Islet precursor cell (in vitro differentiated cells): ENCODE data around the gene RNF2.
"Not testable (repeated sequence)": the region's sequence is repeated elsewhere in the genome, so short reads cannot be mapped to it uniquely, and the experiment has no call there.

Source experiments
- DNase-seq: peaks from one replicate; pipeline ENCODE4 v3.0.0-alpha.2; 2018

The RNF2 gene

DNA sequence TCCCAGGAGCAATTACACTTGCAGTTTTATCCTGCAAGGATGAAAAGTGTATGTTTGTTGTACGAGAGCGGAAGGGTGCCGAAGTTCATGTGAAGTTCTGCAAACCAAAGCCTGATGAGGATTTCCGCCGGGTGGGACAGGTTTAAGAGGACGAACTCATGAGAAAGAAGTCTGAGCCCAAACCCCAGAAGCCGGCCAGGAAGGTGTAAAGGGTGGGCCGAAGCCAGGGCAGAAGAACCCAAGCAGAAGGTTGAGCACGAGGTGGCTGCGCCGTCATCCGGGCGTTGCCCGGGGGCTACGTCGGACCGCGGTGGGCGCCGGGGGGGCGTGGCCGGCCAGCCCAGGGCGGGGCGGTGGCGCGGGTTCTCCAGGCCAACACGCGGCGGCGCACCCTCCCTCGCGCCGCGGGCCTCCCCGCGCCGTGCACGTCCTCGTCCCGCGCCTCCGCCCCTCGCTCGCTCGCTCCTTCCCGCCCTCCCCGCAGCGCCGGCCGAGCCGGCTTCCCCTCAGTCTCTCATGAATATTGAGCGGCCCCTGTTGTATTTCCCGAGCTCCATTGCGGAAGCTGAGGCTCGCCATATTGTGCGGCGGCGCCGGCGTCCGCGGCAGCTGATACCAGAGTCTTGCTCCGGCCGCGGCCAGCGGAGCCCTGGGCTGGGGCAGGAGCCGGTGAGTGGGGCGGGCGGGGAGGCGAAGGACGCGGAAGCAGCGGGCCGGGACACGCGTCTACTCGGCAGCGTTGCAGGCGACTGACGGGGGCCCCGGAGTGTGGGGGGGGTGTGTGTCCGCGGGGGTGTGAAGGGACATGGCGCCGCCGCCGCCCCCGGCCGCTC lies at the start of gene RNF2:
Gene RNF2 (plus strand): TSS at position 578 of the 833 bp plus-strand sequence. CDS start 41,996 bp downstream, outside the sequence.
- DNase-seq = peak; percentile 93

- not testable (repeated sequence) for DNase-seq
These were observed 45.4 kb upstream of the RNF2 start for GRCh38 chr1:184999974-185000373.

GRCh38 chr1:185001312-185001880 lies 44.0 kb upstream of the RNF2 start:
- DNase-seq = peak; percentile 55

DNA sequence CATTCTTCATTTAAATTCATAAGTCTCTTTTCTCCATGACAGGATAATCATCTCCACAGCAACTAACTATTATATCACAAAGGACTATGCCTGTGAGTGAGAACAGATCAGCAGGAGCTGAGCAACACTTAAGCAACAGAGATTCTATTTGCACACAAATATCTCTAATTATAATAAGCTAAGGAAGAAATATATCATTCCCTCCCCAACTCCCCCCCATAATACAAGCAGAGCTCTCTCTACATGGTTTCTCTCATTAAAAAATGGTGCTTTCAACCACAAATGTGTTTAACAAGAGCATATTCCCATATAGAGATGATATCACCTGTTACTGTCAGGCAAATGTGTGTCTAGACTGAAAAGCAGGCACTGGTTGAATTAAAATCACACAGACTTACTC lies 36.5 kb upstream of the RNF2 start:
- DNase-seq = no peak

DNA sequence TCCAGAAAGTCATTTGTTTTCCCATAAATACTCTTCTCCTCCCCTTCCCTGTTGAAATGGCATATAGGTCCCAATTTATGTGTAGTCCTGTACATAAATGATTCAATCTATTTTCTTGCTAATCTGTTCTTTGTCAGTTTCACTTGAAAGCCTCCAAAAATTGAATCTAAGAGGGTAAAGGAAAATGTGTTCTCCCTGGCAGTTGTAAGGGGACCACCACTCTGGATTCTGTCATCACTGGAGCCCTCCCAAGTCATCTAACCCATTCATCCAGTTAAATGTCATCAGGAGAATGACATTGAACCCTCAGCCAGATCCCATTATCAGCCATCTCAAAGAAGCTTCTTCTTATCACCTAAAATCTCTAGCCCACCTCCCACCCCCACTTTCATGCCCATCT lies 35.0 kb upstream of the RNF2 start:
- no peak for DNase-seq

GRCh38 chr1:185014941-185015340 lies 30.4 kb upstream of the RNF2 start:
- DNase-seq = no peak

DNA sequence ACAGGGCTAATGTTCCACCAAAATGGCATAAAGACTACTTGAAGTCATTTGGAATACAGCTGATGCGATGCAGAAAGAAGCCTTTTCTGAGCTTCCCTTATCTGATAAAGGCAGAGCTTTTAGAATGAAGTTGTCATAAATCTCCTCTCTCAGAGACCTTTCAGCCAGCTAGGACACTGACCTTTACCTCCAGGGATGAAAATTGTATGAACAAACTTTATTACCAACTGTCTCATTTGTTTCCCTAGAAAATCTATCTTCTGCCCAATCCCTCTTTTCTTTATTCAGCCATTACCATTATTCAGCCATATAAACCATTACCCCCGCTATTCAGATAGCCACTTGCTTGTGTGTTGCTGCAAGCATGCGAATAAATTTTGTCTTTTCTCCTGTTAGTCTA lies 29.7 kb upstream of the RNF2 start:
- no peak for DNase-seq

- no peak for DNase-seq
These were observed 28.5 kb upstream of the RNF2 start for GRCh38 chr1:185016880-185017279.

- DNase-seq = peak; percentile 67
These were observed 28.0 kb upstream of the RNF2 start for GRCh38 chr1:185017338-185017737.

GRCh38 chr1:185017966-185018365 lies 27.4 kb upstream of the RNF2 start:
- no peak for DNase-seq

- DNase-seq = no peak
These were observed 18.0 kb upstream of the RNF2 start for GRCh38 chr1:185027252-185027882.

GRCh38 chr1:185033686-185034085 lies 11.7 kb upstream of the RNF2 start:
- DNase-seq = no peak

DNA sequence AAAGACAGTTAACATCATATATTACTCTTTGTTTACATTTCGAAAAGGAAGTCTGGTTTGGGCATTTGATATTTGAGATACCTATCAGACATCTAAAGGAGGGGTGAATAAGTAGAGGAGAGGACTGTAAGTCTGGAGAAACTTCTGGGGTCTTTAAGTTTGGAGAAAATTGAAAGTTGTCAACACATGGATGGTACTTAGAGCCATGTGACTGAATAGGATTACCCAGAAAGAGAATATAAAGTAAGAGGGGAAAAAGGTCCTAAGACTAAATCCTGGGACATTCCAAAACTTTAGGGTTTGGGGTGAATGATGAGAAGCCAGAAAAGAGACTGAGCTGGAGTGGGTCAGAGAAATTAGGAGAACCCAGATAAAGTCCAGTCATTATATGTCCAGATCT lies 10.1 kb upstream of the RNF2 start:
- DNase-seq = no peak

GRCh38 chr1:185038813-185039376 lies 6.5 kb upstream of the RNF2 start:
- no peak for DNase-seq

DNA sequence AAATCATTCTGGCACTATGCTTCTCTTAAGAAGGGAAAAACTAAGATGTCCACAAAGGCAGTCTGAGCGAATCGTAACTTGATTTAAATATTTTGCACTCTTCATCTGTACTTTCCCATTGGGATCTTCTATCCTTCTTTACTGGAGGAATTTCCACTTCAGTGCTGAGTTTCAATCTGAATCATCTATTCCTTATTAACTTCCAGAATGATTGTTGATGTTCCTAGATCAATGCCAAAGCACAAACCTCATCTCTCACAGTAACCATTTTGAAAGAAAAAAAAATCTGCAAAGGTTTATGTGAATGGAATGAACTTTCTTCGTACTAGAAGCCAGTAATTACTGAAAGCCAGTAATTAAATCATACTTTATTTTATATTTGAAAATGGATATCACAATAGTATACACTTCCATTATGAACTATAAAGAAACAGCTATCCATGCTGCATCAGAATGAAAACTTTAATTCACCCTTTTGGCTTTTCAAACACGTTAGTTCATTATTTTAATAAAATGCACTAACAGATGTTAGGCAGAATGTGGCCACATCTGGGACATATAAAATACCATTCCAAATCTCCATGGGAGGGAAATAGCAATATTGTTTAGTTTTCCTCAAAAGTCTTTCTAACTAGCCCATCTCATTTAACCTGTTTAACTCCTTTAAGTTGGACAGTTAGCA lies 5.5 kb upstream of the RNF2 start:
- no peak for DNase-seq

DNA sequence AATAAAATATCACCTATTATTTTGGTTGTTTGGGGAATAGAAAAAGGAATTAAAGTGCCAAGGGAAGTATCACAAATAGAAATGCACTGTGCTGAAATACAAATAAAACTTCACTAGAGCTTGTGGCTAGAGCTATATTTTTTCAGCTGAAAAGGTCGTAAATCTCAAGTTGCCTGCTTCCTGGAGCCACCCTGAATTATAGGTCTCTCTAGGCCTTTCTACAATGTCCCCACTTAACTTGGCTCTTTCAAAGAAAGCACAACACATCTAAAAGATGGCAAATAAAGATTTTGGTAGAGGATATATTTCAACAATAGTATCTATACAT lies 5.0 kb upstream of the RNF2 start:
- no peak for DNase-seq

- DNase-seq = no peak
These were observed 3.6 kb upstream of the RNF2 start for GRCh38 chr1:185041742-185042141.

GRCh38 chr1:185042737-185043136 lies 2.6 kb upstream of the RNF2 start:
- DNase-seq = no peak

DNA sequence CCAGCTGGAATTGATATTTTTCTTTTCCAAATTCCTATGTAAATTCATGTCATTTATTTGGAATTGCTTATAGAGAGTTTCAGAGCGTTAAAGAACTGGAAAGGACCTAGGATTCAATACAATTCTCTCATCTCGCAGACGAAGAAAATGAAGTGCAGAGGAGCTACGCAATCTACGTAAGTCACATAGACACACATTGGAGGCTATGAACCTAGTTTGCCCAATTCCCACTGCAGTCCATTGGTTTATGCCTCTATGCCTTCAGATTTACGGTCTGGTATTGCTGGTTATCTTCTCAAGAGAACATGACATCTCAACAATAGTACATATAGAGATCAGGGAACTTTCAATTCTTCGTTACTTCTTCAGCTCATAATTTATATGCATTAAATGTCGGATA lies 971 bp upstream of the RNF2 start:
- DNase-seq = no peak

DNA sequence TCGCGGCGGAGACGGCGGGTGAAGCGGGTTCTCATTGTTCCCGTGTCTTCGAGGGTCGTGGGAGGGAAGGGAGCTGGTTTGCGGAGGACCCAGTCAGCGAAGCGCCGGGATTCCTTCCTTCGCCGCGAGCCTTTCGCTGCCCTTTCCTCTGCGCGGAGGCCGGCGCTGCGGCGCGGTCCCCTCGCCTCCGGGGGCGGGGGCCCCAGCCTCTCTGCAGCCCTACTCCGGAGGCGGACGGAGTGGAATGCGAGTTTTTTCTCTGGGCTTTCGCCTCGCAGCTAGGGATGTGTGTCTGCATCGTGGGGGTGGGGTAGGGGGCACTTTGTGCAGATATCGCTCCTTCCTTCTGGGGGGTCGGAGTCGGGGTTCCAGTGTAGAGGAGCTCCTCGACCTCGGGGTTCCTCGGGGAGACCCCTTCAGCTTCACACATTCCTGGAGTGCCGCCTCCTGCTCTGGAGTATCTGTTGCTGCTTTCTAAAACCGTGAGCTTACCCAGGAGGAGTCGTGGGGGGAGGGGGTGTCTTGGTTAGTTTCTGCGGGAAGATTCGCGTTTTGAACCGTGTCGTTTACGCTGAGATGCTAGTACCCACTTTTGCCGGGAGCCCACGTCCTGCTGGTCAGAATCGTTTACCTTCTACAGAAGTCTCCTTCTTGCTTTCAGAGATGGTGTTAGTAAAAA lies 595 bp downstream of the RNF2 start:
- peak; percentile 74 for DNase-seq

DNA sequence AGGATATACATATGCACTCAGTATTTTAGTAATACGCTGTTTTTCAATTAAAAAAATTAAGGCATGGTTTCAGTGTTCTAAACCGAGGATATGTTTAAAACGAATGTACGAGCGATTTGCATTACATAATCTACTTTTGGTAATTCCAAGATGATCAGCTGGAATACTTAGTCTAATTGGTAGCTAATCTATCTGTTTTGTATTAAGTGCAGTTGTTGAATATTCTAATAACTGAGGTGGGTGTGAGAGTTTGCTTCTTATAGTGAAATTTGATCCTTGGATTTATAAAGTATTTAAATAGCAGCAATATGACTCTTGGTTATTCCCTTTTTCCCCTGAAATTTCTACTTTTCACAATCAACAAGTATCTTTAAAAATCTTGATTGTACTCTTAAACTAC lies 1.3 kb downstream of the RNF2 start:
- DNase-seq = no peak

DNA sequence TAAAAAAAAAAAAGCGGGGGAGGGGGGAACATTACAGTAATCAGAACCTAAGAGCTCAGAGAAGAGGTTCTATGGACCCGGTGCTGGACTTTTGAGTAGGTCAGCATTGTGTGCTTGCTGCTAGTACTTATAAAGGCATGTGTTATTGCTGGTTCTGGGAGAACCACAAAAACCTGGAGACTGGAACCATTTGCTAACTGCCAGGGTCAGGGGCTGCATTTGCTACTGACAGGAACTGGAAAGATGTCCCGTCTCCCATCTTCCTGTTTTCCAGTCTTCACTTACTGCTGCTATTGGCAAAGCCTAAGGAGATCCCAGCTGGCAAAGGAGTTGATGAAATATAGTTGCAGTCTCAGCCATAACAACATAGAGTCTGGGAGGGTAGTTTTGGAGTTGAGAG lies 4.3 kb downstream of the RNF2 start:
- no peak for DNase-seq
